HG02610 (cell line): Measurements from ENCODE around the gene CAMTA1.
"Not testable (repeated sequence)": the region's sequence is repeated elsewhere in the genome, so short reads cannot be mapped to it uniquely, and the experiment has no call there.

ENCODE experiments used
- ATAC-seq: cut with Tn5 transposase; IDR thresholded peaks from one replicate; pipeline ENCODE4 v1.9.1; 2021; ENCODE audit warnings: mild to moderate bottlenecking, moderate library complexity; ENCODE audit not compliant: unreplicated experiment

The CAMTA1 gene

DNA sequence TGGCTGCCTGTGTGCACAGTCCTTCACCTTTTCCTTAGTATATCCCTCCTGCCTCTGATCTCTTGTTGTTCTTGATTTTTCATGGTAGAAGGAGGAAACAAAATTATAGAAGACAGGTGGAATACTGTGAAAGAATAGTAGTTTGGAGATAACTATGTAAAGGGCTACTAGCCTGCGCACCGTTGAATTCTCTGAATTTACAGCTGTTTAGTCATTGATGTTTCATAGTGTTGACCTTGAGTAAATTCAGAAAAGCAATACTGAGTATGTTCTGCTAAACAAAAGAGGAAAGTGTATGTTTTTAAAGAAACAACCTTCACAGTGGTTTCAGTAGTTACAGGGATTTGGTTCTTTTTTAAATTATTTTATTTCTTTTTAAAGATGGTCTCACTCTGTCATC is 18.1 kb downstream of the CAMTA1 start:
- no peak for ATAC-seq

DNA sequence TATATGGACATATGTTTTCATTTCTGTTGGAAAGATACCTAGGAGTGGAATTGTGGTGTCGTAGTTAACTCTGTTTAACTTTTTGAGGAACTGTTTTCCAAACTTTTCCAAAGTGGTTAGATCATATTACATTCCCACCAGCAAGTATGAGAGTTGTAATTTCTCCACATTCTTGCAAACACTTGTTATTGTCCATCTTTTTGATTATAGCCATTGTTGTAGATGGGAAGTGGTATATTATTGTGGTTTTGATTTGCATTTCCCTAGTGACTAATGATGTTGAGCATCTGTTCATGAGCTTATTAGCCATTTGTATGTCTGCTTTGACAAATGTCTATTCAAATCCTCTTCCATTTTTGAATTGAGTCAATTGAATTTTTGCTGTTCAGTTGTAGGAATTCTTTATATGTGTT is 19.8 kb downstream of the CAMTA1 start:
- ATAC-seq, result no peak

DNA sequence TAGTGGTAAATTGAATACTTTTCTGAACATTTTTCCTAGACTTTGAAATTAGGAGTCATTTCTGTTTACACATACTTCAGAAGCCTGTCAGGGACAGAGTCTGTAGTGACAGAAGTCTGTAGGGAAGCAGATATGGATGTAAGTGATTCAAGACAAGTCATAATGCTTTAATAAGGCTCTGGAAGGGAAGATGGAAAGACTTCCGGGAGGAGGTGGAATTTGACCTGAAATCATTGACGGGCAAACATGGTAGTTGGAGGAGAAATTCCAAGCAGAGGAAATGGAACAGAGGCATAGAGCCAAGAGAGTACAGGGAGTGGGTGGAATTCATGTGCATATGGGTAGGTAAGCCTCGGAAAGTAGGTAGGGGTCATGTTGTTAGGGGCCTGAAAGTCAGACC is 22.5 kb downstream of the CAMTA1 start:
- ATAC-seq, result no peak

DNA sequence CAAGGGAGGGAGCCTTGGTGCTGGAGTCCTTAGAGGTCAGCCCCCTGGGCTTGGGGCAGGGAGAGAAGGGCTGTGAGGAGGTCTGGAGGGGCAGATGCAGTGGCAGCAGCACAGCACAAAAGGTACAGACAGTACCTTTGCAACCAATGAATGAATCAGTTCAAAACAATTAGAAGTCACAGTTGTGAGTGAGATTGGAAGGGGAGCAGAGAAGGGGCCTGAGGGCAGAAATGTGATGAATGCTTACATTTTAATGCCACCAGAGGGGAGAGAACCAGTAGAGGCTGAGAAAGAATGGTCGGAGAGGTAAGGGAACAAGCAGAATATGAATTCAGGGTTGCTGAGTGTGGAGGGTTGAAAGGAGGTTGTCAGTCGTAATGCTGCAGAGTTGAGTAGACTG is 24.2 kb downstream of the CAMTA1 start:
- ATAC-seq, result no peak

DNA sequence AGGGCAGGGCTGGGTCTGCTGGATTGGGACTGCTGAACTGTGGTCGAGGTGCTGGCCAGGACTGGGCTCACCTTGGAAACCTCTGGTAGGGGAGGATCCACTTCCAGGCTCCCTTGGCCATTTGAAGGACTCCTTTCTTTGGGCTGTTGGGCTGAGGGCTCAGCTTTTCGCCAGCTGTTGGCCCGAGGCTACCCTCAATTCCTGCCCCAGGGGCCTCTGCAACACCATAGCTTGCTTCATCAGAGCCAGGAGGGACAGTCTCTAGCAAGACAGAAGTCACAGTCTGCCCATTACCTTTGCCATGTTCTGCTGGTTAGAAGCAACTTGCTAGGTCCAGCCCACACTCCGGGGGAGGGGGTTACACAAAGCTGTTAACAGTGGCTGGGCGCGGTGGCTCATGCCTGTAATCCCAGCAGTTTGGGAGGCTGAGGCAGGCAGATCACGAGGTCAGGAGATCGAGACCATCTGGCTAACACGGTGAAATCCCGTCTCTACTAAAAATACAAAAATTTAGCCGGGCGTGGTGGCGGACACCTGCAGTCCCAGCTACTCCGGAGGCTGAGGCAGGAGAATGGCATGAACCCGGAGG is 25.0 kb downstream of the CAMTA1 start:
- not testable (repeated sequence) for ATAC-seq

DNA sequence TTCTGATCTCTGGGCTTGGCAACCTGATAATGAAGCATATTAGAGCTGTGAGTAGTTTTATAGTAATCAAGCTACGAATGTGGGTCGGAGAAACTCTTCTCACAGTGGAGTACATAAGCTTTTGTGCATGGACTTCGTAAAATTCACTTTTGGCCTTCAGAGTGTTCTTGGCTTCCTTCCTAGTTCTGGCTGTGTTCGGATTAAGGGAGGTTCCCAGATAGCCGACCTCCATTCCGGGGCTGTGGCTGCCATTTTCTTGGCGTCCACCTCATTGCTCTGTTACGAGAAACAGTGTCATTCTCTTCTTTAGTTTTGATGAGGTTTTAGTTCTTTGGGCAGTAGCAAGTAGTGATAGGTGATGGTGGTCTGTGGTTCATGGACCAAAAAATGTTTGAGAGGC is 26.3 kb downstream of the CAMTA1 start:
- no peak for ATAC-seq

DNA sequence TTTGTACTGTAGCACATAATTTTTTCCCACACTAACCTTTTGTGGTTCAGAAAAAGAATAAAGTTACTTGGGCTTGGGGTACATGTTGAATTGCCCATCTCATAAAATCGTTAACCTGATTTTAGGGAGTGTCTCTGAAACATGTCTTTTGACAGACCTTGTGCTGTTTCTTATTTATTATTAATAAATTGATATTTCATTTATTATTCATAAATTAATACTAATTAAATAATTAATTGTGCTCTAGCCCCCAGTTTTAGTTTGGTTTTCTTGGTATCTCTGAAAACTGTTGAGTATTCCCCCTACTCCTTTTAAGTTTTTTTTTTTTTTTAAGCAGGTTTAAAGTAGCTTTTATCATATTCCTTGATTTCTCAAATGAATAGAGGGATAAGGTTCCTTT is 27.9 kb downstream of the CAMTA1 start:
- no peak for ATAC-seq

DNA sequence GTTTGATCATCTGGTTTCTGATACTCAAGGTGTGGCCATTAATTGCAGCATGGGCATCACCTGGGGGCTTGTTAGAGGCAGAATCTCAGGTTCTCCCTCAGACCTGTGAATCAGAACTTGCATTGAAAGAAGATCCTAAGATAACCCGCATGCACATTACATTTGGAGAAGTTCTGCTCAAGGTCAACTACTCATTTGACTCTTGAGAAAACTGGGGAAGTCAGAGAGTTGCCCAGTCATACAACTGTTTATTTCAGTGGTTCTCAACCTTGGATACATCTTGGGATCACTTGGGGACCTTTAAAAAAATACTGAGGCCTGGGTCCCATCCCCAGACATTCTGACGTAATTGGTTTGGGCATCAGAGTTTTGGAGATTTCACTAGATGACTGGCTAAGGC is 30.5 kb downstream of the CAMTA1 start:
- ATAC-seq, result no peak

DNA sequence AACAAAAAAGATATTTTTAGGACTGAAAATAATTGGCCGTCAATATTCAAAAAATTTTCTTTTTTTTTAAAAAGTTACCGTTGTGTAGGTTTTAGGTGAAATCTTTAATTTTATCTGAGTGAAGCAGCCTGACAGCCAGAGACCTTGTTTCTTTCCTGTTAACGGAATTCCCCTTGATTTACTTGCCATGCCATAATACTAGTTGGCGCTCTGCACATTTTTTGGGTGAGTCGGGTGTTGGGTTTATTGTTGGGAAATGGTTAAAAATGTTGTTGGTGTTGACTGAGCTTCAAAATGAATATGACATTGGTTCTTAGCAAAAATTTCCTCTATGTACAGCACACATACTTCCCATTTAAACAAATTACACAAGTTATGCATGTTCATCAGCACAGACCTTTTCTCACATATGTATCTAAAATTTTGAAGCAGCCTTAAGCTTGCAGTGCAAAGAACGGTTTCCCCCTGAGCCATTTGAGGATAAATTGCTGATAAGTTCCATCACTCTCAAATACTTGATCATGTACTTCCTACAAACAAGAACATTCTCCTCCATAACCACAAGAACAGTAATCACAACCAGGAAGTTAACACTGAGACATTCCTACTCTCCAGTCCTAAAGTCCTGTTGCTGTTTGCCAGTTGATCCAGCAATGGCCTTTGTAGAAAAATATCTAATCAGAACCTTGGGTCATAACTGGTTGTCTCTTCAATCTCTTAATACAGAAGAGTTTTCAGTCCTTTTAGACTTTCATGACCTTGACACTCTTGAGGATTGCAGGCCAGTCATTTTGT is 34.2 kb downstream of the CAMTA1 start:
- no peak for ATAC-seq

DNA sequence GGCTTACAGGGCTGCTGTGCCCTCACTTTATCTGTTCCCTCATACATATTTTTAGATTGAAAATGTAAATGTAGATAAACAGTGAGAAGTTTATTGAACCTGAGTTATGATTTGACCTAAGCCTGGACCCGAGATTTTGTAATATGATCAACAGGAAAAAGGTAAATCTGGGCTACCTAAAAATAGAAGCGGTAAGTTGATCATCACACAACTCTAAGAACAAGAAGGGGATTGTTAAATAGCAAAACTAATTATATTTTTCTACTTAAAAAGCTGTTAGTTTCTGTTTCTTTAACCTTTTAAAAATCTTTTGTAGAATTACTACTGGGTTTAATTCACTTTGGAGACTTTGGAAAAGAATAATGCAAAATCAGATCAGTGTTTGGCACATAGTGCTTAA is 35.6 kb downstream of the CAMTA1 start:
- no peak for ATAC-seq

DNA sequence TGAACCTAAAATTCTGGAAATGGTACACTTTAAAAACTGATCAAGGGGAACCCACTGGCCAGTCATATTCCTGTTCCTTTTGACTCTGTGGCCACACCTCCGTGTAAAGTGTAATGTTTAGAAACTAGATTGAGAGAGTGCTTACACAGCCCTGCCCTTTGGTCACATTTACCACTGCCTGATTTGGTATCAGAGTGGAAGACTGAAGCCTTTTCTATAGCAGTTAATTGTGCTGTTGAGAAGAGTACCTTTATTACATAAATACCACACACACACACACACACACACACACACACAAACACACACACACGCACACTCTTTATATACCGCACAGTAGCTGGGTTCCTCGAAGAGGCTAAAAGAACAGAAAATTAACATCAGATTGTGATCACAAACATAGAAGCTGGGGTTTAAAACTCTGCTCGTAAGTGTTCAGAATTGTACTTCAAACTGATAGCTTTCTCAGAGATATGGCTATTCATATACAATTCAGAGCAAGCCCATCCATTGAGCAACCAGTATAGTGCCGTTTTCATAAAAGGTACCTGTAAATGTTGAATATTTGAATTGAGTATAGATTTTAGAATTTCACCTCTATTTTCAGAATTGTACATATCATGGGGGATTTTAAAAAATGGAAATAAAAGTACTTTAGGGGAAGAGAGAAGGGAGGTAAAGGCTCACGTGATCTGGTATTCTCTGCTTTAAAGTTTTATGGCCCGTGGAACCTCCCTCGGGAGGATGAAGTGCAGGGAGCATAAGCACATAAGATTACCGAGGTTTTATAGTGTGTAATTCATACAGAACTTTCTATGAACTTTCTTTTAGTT is 37.5 kb downstream of the CAMTA1 start:
- ATAC-seq, result peak; percentile 82

DNA sequence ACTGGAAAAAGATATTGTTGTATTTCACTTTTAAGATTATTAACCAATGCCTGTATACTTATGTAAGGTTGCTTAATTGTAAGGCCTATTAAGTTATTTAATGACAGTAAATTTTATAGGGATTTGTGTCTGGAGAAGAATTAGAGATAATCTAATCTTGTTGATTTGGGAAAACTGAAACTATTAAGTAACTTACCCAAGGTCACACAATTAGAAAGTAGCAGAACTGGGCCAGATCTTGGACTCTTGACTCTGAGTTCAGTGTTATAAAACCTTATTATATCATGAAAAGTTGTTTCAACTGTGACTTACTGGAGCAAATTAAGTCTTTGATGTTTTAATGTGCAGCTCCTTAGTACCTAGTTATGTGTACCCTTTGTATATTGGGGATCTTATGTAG is 38.5 kb downstream of the CAMTA1 start:
- ATAC-seq, result no peak

DNA sequence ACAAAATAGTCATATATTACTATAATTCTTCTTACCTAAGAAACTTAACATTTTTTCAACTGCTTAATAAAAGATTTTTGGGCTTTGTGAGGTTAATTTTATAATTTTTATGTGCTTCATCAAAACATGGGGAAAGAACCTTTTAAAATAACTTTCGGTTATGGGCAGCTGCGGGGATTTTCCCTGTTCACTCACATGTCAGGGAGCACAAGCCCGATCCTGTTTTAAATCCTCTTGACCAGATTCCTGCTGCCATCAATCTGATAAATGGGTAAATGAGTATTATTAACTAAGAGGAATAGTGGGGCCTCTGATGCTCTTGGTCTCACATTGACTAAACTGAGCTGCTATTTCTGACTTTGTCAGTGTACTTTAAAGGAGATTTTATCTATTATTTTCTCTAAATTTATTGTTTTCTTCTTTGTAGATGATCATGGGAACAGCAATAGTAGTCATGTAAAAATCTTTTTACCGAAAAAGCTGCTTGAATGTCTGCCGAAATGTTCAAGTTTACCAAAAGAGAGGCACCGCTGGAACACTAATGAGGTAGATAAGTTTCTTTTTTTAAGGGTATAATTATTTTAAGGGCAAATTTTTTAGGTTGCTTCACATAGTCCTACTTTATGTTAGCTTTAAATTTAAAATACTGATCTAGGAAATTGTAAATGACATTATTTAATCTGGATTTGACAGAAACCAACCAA is 39.6 kb downstream of the CAMTA1 start:
- ATAC-seq, result no peak

DNA sequence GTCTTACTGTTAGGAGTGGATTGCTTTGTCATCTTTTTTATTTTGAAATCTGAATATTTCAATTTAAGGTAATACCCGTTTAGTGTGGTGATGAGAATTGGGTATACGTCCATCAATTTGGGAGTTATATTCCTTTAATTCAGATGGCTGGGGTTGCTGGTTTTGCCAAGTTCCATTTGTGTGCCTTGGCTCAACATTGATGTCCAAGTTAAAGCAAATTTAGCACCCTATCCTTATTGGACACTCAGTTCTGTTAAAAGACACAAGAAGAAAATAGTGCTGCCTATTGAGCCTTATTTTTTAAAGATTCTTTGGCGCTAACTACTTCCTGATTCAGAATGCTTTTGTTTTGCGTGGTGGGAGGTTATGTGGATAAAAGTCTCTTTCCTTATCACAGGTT is 40.6 kb downstream of the CAMTA1 start:
- ATAC-seq, result no peak

DNA sequence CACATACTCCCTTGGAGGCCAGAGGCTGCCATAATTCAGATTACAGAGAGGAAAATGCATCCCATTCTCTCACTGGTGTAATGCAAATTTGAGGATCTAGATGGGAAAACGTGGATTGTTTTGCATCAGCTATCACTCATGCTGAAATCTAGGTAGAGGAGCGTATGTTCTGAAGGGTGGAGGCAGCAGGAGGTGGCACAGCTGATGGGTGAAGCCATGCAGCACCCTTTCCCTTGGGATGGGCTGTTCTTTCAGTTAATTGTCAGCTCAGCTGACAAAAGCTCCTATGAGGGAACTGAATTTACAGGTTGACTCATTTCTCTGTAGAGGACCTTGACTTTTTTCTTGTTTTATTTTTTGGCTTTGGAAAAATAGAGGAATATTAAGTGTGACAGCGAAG is 41.8 kb downstream of the CAMTA1 start:
- ATAC-seq, result no peak

DNA sequence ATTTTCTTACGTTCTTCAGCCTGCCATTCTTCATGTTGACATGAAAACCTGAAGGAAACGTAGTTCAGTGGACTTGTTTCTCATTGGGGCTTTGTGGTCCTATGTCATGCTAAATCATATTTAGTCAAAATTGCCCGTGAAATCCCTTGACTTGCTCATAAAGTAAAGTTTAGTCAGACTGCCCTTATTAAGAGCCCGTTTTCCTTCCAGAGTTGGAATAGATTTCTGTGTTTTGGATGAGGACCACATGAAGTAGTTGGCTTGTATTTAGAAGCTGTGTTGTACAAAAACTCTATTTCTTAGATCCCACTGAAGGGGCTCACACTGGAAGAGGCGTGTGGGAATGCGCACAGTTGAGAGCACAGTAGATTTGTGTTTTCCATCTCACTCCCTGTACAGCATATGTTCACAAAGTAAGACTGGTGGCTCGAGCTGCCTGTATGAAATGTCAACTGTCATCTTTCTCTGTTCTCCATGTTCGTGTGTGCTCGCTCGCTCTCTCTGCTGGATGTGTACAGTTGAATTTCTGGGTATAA is 42.4 kb downstream of the CAMTA1 start:
- ATAC-seq, result no peak

DNA sequence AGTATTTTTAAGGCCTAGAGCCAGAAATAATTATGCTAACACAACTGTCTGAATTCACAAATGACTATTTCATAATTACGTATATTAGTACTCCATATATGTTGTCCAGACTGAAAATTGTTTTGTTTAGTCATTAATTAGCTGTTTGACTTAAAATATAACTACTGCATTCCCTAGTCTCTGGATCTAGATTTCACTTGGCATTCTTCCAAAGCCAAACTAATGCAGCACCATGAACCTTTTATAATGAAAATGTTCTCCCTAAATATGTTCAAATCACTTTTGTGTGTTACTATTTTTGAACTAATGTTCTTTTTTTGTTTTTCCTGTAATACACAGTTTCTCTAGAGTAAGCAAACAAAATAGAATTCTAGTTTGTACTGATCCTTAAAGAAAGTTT is 46.1 kb downstream of the CAMTA1 start:
- ATAC-seq, result no peak

DNA sequence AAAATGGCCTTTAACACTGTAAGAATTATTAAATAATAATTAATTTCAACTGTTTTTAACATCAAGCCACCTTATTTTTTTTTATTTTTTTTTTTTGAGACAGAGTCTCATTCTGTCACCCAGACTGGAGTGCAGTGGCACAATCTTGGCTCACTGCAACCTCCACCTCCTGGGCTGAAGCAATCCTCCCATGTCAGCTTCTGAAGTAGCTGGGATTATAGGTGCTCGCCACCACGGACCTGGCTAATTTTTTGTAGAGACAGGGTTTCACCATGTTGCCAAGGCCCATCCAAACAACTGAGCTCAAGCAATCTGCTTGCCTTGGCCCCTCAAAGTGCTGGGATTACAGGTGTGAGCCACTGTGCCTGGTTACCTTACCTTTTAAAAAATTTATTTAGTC is 46.8 kb downstream of the CAMTA1 start:
- not testable (repeated sequence) for ATAC-seq

DNA sequence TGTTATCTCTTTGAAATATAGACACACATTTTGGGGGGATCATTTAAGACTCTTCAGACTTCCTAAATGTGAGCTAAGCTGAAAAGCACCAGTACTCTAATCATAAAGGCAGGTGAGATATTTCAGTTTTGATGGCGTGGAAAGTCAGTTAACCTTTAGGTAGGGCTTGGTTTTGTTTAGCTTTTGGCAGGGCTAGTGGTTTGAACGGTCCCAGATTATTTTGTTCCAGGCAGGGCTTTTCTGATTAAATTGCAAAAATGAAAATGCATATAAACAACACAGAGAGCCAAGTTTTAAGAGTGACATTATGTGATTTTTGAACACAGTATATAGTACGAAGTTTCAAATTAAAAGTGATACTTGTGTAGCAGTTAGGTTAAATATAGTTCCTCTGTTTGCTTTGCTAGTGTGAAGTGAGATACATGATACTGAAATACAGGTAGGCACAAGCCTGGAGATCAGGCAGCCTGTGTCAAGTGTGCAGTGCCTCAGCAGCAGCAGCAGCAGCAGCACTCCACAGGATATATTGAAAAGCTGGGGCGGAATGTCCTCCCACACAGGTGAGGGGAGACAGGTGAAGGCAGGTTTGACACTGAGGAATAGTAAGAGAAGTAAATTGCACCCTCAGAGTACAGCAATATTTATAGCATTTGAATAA is 47.4 kb downstream of the CAMTA1 start:
- no peak for ATAC-seq

DNA sequence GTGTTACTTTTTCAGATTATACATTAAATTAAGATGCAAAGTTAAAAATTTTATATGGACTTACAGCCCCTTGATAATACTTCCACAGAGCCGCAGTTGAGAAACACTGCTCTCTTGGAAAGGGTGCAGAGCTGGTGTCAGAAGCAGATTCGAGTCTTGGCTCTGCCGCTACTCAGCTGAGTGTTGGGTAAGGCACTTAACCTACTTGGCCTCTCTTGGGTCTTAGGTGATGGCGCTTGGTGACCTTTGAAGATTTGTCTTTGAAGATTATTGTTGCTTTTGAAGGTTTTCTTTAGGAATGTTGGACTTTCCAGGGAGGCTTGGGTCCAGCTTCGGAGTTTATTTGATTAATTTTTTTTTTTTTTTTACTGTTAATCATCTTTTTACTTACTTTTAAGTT is 48.5 kb downstream of the CAMTA1 start:
- no peak for ATAC-seq

DNA sequence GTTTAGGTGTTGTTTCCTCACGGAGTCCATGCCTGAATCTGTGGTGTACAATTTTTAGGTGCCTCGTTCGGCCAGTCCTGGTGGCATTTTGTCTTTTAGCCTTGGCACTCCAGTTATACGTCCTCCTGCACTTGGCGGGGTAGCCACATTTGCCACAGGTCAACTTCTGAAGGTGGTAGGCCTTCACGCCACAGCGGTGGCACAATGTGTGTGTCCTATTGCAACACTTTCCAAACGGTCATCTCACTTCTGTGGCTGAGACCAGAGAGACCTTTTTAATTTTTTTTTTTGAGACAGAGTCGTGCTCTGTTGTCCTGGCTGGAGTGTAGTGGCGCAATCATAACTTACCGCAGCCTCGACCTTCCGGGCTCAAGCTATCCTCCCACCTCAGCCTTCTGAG is 49.1 kb downstream of the CAMTA1 start:
- ATAC-seq, result no peak
